Hepatocyte (in vitro differentiated cells): Measurements from ENCODE around the gene CDK13. TPM values are rescaled to one million over a fixed set of nuclear protein-coding genes. Genes with fewer than 3 reads are reported as not detected.

Experiments used
- DNase-seq: peaks from one replicate; pipeline ENCODE4 v3.0.0-alpha.2; 2016; ENCODE audit warnings: low spot score
- H2AFZ ChIP-seq: fragments of 200-600 bp; sonication (generic); 2 replicates; pipeline ENCODE4 v1.6.0; 2016; ENCODE audit warnings: antibody characterized with exemption, mild to moderate bottlenecking
- H3K27ac ChIP-seq: fragments of 200-600 bp; sonication (generic); 2 replicates; pipeline ENCODE4 v1.5.1; 2016; ENCODE audit warnings: mild to moderate bottlenecking
- H3K27me3 ChIP-seq: fragments of 200-600 bp; sonication (generic); 2 replicates; pipeline ENCODE4 v1.6.1; 2016
- H3K36me3 ChIP-seq: fragments of 200-600 bp; sonication (generic); replicated peaks from 2 replicates; pipeline ENCODE4 v1.5.1; 2016; ENCODE audit warnings: low read depth; ENCODE audit not compliant: insufficient read depth
- H3K4me1 ChIP-seq: fragments of 200-600 bp; sonication (generic); 2 replicates; pipeline ENCODE4 v1.5.1; 2016; ENCODE audit warnings: mild to moderate bottlenecking, moderate library complexity; ENCODE audit not compliant: insufficient read depth
- H3K4me2 ChIP-seq: fragments of 200-600 bp; sonication (generic); 2 replicates; pipeline ENCODE4 v1.6.0; 2016
- H3K4me3 ChIP-seq: fragments of 200-600 bp; sonication (generic); 2 replicates; pipeline ENCODE4 v1.5.1; 2016; ENCODE audit warnings: mild to moderate bottlenecking
- H3K79me2 ChIP-seq: fragments of 200-600 bp; sonication (generic); 2 replicates; pipeline ENCODE4 v1.6.0; 2017; ENCODE audit warnings: mild to moderate bottlenecking
- H3K9me2 ChIP-seq: fragments of 200-600 bp; sonication (generic); replicated peaks from 2 replicates; pipeline ENCODE4 v1.6.0; 2017; ENCODE audit warnings: mild to moderate bottlenecking; ENCODE audit not compliant: insufficient read depth
- H3K9me3 ChIP-seq: fragments of 200-600 bp; sonication (generic); 2 replicates; pipeline ENCODE4 v1.5.1; 2016; ENCODE audit warnings: low read depth, mild to moderate bottlenecking
- H4K20me1 ChIP-seq: fragments of 200-600 bp; sonication (generic); 2 replicates; pipeline ENCODE4 v1.6.0; 2016; ENCODE audit warnings: mild to moderate bottlenecking; ENCODE audit not compliant: insufficient read depth, poor library complexity, severe bottlenecking
- EZH2 ChIP-seq: fragments of 200-600 bp; sonication (generic); IDR thresholded peaks from 2 replicates; pipeline ENCODE4 v1.6.1; 2016; ENCODE audit warnings: antibody characterized with exemption, mild to moderate bottlenecking, borderline replicate concordance
- EZH2phosphoT487 ChIP-seq: fragments of 200-600 bp; sonication (generic); IDR thresholded peaks from one replicate; pipeline ENCODE4 v1.6.1; 2018; ENCODE audit warnings: antibody characterized with exemption, mild to moderate bottlenecking, low read depth, moderate library complexity; ENCODE audit not compliant: unreplicated experiment, severe bottlenecking
- WGBS: methylation state at CpG from one replicate; pipeline ENCODE4 v1.1.6; 2016; ENCODE audit warnings: low lambda C conversion rate; ENCODE audit errors: missing lambda C conversion rate; 5-methylcytosine and 5-hydroxymethylcytosine counted together
- polyA plus RNA-seq: library from polyadenylated mRNA; unstranded; fragments of >200 nt; fragmentation: Nextera tagmentation; extraction: Ambion mirVana; gene quantifications from 2 replicates; pipeline ENCODE4 v1.2.1, GENCODE V29; 2016
- total RNA-seq: library from RNA; depleted of rRNA; stranded (reverse); fragments of >200 nt; gene quantifications from 2 replicates; pipeline ENCODE4 v1.2.3, GENCODE V29; 2014
- TF ChIP-seq, protein P1 (sequence below): fragments of 200-600 bp; sonication (generic); IDR thresholded peaks from 2 replicates; pipeline ENCODE4 v1.5.1; 2016; ENCODE audit warnings: antibody characterized with exemption, mild to moderate bottlenecking; ENCODE audit not compliant: poor library complexity

Gene CDK13
- total and polyA plus RNA-seq, 2 experiments from 2014 or later = 36.1 to 76.0 TPM

DNA sequence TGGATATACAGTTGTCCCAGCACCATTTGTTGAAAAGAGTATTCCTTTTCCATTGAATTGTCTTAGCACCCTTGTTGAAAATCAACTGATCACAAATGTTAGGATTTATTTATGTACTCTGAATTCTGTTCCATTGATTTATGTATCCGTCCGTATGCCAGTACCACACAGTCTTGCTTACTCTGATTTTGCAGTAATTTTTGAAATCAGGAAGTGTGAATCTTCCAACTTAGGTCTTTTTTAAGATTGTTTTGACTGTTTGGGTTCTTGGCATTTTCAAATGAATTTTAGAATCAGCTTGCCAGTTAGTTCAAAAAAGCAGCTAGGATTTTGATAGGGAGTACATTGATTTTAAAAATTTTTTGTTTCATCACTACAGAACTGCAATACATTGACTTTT is 23.7 kb downstream of the CDK13 start:
- Histone ChIP-seq H3K4me1 (no peaks in the 10 kb centered on the region), H3K4me3 (no peak overlapping the region), H4K20me1 (peaks cover 97% of the 10 kb centered on the region), H2AFZ (no peak overlapping the region), H3K27ac (no peak overlapping the region), H3K9me3 (no peaks in the 10 kb centered on the region), H3K27me3 (no peaks in the 10 kb centered on the region), H3K79me2 (peaks cover 100% of the 10 kb centered on the region), H3K36me3 (no peaks in the 10 kb centered on the region), H3K9me2 (no peaks in the 10 kb centered on the region), H3K4me2 (no peak overlapping the region)
- DNase-seq = no peak
- TF ChIP-seq EZH2 (no peak), EZH2phosphoT487 (no peak)
- TF ChIP-seq, protein P1, sequence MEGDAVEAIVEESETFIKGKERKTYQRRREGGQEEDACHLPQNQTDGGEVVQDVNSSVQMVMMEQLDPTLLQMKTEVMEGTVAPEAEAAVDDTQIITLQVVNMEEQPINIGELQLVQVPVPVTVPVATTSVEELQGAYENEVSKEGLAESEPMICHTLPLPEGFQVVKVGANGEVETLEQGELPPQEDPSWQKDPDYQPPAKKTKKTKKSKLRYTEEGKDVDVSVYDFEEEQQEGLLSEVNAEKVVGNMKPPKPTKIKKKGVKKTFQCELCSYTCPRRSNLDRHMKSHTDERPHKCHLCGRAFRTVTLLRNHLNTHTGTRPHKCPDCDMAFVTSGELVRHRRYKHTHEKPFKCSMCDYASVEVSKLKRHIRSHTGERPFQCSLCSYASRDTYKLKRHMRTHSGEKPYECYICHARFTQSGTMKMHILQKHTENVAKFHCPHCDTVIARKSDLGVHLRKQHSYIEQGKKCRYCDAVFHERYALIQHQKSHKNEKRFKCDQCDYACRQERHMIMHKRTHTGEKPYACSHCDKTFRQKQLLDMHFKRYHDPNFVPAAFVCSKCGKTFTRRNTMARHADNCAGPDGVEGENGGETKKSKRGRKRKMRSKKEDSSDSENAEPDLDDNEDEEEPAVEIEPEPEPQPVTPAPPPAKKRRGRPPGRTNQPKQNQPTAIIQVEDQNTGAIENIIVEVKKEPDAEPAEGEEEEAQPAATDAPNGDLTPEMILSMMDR = no peak
- WGBS = 100% methylated on average over 2 of the region's 2 CpGs

DNA sequence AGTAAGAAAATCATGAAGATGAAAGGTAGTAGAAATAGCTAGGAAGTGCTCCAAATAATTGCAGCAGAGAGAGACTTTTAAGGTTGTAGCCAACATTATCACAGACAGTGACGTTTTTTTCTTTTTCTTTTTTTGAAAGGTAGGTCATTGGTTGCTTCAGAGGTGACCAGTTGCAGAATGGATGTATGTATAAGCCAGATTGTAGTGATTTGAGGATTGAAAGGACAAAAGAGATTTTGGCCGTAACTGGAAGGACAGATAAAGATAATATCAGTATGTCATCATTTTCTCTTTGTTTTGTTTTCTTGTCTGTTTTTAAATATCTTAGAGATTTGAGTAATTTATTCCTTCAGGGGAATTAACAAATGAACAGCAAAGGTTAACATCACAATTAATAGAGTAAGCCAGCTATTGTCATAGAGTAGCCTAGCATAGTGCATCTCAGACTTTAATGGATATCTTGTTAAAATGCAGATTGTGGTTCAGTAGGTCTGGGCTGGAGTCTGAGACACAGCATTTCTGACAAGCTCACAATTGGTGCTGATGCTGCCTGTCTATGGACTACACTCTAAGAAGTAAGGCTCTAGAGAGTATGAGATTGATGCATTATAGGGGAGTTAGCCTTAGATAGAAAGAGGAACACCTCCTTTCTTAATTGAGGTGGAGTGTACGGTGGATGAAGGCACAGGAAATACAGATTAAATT is 28.3 kb downstream of the CDK13 start:
- WGBS = 66% methylated on average over 3 of the region's 3 CpGs
- peaks cover 87% of the 10 kb centered on the region for H4K20me1 ChIP-seq
- H3K4me1 ChIP-seq = no peaks in the 10 kb centered on the region

DNA sequence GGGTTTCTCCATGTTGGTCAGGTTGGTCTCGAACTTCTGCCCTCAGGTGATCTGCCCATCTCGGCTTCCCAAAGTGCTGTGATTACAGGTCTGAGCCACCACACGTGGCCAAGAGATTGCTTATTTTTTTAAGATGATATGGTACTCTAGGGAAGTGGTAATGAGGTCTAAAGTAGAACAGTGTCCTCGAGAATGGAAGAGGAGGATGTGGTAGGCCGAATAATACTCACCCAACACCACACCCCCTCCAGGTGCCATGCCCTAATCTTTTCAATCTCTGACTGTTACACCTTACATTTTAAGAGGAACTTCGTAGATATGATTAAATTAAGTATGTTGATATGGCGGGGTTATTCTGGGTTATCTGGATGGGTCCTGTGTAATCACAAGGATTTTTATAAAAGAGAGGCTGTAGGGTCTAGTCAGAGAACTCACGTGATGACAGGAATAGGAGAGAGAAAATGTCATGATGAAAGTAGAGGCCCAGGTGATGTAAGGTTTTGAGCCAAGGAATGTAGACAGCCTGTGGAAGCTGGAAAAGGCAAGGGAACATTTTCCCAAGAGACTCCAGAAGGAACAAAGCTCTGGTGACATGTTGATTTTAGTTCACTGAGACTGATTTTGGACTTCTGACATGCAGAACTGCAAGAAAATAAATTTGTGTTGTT is 29.5 kb downstream of the CDK13 start:
- H3K27ac ChIP-seq = no peak overlapping the region
- no peaks in the 10 kb centered on the region for H3K4me1 ChIP-seq
- no peak overlapping the region for H2AFZ ChIP-seq
- no peak overlapping the region for H3K4me2 ChIP-seq
- no peak overlapping the region for H3K4me3 ChIP-seq
- H3K27me3 ChIP-seq = no peaks in the 10 kb centered on the region
- DNase-seq = no peak
- H3K9me3 ChIP-seq = no peaks in the 10 kb centered on the region
- no peak for TF ChIP-seq EZH2
- TF ChIP-seq, protein P1 = no peak
- no peak for TF ChIP-seq EZH2phosphoT487
- H3K36me3 ChIP-seq = no peaks in the 10 kb centered on the region
- H3K9me2 ChIP-seq = no peaks in the 10 kb centered on the region
- 86% methylated on average over 8 of the region's 8 CpGs for WGBS
- H4K20me1 ChIP-seq = peaks cover 87% of the 10 kb centered on the region
- H3K79me2 ChIP-seq = peaks cover 89% of the 10 kb centered on the region

More for the DNA sequence above, 28.3 kb downstream of the CDK13 start:
- H3K9me2 ChIP-seq = no peaks in the 10 kb centered on the region
- H3K27ac ChIP-seq = no peak overlapping the region
- H3K4me3 ChIP-seq = no peak overlapping the region
- H3K36me3 ChIP-seq = no peaks in the 10 kb centered on the region
- TF ChIP-seq EZH2 (no peak), EZH2phosphoT487 (no peak)
- TF ChIP-seq, protein P1 = no peak
- H3K27me3 ChIP-seq = no peaks in the 10 kb centered on the region
- H3K4me2 ChIP-seq = no peak overlapping the region
- H3K79me2 ChIP-seq = peaks cover 89% of the 10 kb centered on the region
- H3K9me3 ChIP-seq = no peaks in the 10 kb centered on the region
- DNase-seq = no peak
- H2AFZ ChIP-seq = no peak overlapping the region
